SK-N-MC (cell line): Measurements from ENCODE around the gene SMPD3.

Experiments
- EZH2 ChIP-seq: fragments of 200-600 bp; sonication (generic); IDR thresholded peaks from one replicate; pipeline ENCODE4 v1.6.1; 2017; ENCODE audit warnings: antibody characterized with exemption
- FOXP2 ChIP-seq: optimal IDR thresholded peaks from 2 replicates; pipeline ENCODE3; 2011; ENCODE audit warnings: mild to moderate bottlenecking, moderate library complexity; ENCODE audit not compliant: insufficient read depth; ENCODE audit errors: extremely low read length, control extremely low read depth
- POLR2AphosphoS5 ChIP-seq: IDR thresholded peaks from 2 replicates; pipeline ENCODE4 v1.6.1; 2012; ENCODE audit warnings: mild to moderate bottlenecking, low read depth, low read length, borderline replicate concordance

- TF ChIP-seq POLR2AphosphoS5 (no peak), EZH2 (no peak), FOXP2 (no peak)
These were observed 94.9 kb downstream of the SMPD3 start for GRCh38 chr16:68353366-68353765.
